Measurements from ENCODE around the gene COL23A1. TPM values are rescaled to one million over a fixed set of nuclear protein-coding genes. Genes with fewer than 3 reads are reported as not detected.

The COL23A1 gene
- total and polyA plus RNA-seq, 8 donors = 0.52 to 9.5 (median 7.5) TPM

GRCh38 chr5:178463321-178464155, 126.7 kb downstream of the COL23A1 start:
- ATAC-seq = no peak
- intact Hi-C loops (cut with DNase I) = no loop called here
- Histone ChIP-seq H3K9me3 (no peaks in the 10 kb centered on the region), H3K27me3 (no peaks in the 10 kb centered on the region), H3K36me3 (no peaks in the 10 kb centered on the region), H3K4me1 (peaks cover 9 to 22% of the 10 kb centered on the region in 2 donors), H3K27ac (no peak overlapping the region), H3K4me3 (no peak overlapping the region)
- DNase-seq = no peak
- no peak for TF ChIP-seq CTCF (IDR thresholded peaks at IDR 0.05)

GRCh38 chr5:178462816-178463215, 127.4 kb downstream of the COL23A1 start:
- H3K27me3 ChIP-seq = no peaks in the 10 kb centered on the region
- no peak overlapping the region for H3K4me3 ChIP-seq
- intact Hi-C loops (cut with DNase I) = no loop called here
- no peak overlapping the region for H3K27ac ChIP-seq
- H3K36me3 ChIP-seq = no peaks in the 10 kb centered on the region
- no peak for TF ChIP-seq CTCF (IDR thresholded peaks at IDR 0.05)
- peaks cover 2 to 15% of the 10 kb centered on the region in 2 donors for H3K4me1 ChIP-seq
- DNase-seq (no peak), ATAC-seq (no peak)
- H3K9me3 ChIP-seq = no peaks in the 10 kb centered on the region

- no peaks in the 10 kb centered on the region for H3K9me3 ChIP-seq
- no peaks in the 10 kb centered on the region for H3K36me3 ChIP-seq
These were observed 128.1 kb downstream of the COL23A1 start for GRCh38 chr5:178462076-178462475.

GRCh38 chr5:178461004-178461730, 129.0 kb downstream of the COL23A1 start:
- Histone ChIP-seq H3K27ac (no peak overlapping the region), H3K36me3 (no peaks in the 10 kb centered on the region), H3K4me3 (no peak overlapping the region), H3K27me3 (no peaks in the 10 kb centered on the region), H3K4me1 (no peaks in the 10 kb centered on the region), H3K9me3 (no peaks in the 10 kb centered on the region)
- intact Hi-C loops (cut with DNase I) = no loop called here
- ATAC-seq (peak; percentile 100), DNase-seq (peak; percentile 40 to 92 (median 78))
- TF ChIP-seq CTCF (IDR thresholded peaks at IDR 0.05) = peak; percentile 88 to 89

More at GRCh38 chr5:178462076-178462475, 128.1 kb downstream of the COL23A1 start:
- DNase-seq = no peak
- H3K27ac ChIP-seq = no peak overlapping the region
- no peaks in the 10 kb centered on the region for H3K27me3 ChIP-seq
- TF ChIP-seq CTCF (IDR thresholded peaks at IDR 0.05) = no peak
- H3K4me1 ChIP-seq = peaks cover 0 to 8% of the 10 kb centered on the region in 2 donors
- ATAC-seq = no peak
- intact Hi-C loops (cut with DNase I) = no loop called here
- H3K4me3 ChIP-seq = no peak overlapping the region

GRCh38 chr5:178460598-178460997, 129.6 kb downstream of the COL23A1 start:
- Histone ChIP-seq H3K9me3 (no peaks in the 10 kb centered on the region), H3K4me3 (no peak overlapping the region), H3K27me3 (no peaks in the 10 kb centered on the region), H3K27ac (no peak overlapping the region), H3K4me1 (no peaks in the 10 kb centered on the region), H3K36me3 (no peaks in the 10 kb centered on the region)
- TF ChIP-seq CTCF (IDR thresholded peaks at IDR 0.05) = no peak
- intact Hi-C loops (cut with DNase I) = no loop called here
- DNase-seq (no peak), ATAC-seq (no peak)
